CD14-positive monocyte (primary cell): ENCODE results near the gene ZNF467. TPM values are rescaled to one million over a fixed set of nuclear protein-coding genes. Genes with fewer than 3 reads are reported as not detected.

ENCODE experiments used
- DNase-seq, 3 donors: peaks; one replicate each; pipeline ENCODE4 v3.0.0-alpha.2; 2011 to 2022
- H2AFZ ChIP-seq: 2 replicates; pipeline ENCODE4 v1.6.0; 2012; ENCODE audit warnings: mild to moderate bottlenecking, low read depth, low read length, inconsistent platforms; ENCODE audit not compliant: insufficient read depth, poor library complexity, severe bottlenecking
- H3K27ac ChIP-seq, 2 donors: 1 replicate in 1 of 2; 2 replicates in 1 of 2; pipeline ENCODE4 v1.5.1; 2012 to 2013; ENCODE audit warnings: low read length in 2 of 2, control low read depth in 1 of 2, inconsistent platforms in 1 of 2, low read depth in 1 of 2, mild to moderate bottlenecking in 1 of 2
- H3K27me3 ChIP-seq, 2 donors: one replicate each; pipeline versions ENCODE4 v1.6.0 to v1.6.1; 2011 to 2013; ENCODE audit warnings: low read length in 2 of 2; ENCODE audit not compliant: control insufficient read depth in 2 of 2, insufficient read depth in 2 of 2
- H3K36me3 ChIP-seq, 2 donors: replicated peaks in 1 of 2; 1 replicate in 1 of 2; 2 replicates in 1 of 2; pipeline versions ENCODE4 v1.5.1 to v1.6.1; 2012 to 2013; ENCODE audit warnings: low read length in 2 of 2, control low read depth in 1 of 2, inconsistent platforms in 1 of 2, mild to moderate bottlenecking in 1 of 2; ENCODE audit not compliant: insufficient read depth in 2 of 2, control insufficient read depth in 1 of 2
- H3K4me1 ChIP-seq, 2 donors: 1 replicate in 1 of 2; 2 replicates in 1 of 2; pipeline versions ENCODE4 v1.5.1 to v1.6.1; 2012 to 2013; ENCODE audit warnings: low read length in 2 of 2, control low read depth in 1 of 2, inconsistent platforms in 1 of 2, mild to moderate bottlenecking in 1 of 2, moderate library complexity in 1 of 2; ENCODE audit not compliant: insufficient read depth in 2 of 2, control insufficient read depth in 1 of 2
- H3K4me2 ChIP-seq: replicated peaks from 2 replicates; pipeline ENCODE3; 2012; ENCODE audit warnings: low read length, moderate library complexity, mild to moderate bottlenecking; ENCODE audit not compliant: poor library complexity, severe bottlenecking; ENCODE audit errors: extremely low read depth
- H3K4me3 ChIP-seq, 3 experiments: fragments of 200-600 bp in 1 of 3; sonication (generic) in 1 of 3; replicated peaks in 1 of 3; 1 replicate in 2 of 3; 2 replicates in 1 of 3; pipeline ENCODE4 v1.5.1; 2011 to 2013; ENCODE audit warnings: low read length in 3 of 3, mild to moderate bottlenecking in 3 of 3, control low read depth in 2 of 3, low read depth in 2 of 3, inconsistent platforms in 1 of 3, moderate library complexity in 1 of 3
- H3K79me2 ChIP-seq: 2 replicates; pipeline ENCODE4 v1.6.0; 2012; ENCODE audit warnings: mild to moderate bottlenecking, control low read depth, inconsistent platforms, low read length, moderate library complexity; ENCODE audit not compliant: insufficient read depth
- H3K9ac ChIP-seq: 2 replicates; pipeline ENCODE4 v1.6.0; 2017; ENCODE audit warnings: low read length, mild to moderate bottlenecking; ENCODE audit not compliant: insufficient read depth, poor library complexity, severe bottlenecking
- H3K9me3 ChIP-seq, 2 donors: replicated peaks in 1 of 2; 1 replicate in 1 of 2; 2 replicates in 1 of 2; pipeline versions ENCODE4 v1.5.1 to v1.6.1; 2012 to 2013; ENCODE audit warnings: low read length in 2 of 2, control low read depth in 1 of 2; ENCODE audit not compliant: control insufficient read depth in 1 of 2, insufficient read depth in 1 of 2
- H4K20me1 ChIP-seq: 2 replicates; pipeline ENCODE4 v1.6.0; 2012; ENCODE audit warnings: mild to moderate bottlenecking, low read length, control low read depth, moderate library complexity; ENCODE audit not compliant: insufficient read depth
- H3K27ac Mint-ChIP-seq, 7 donors: one replicate each; pipeline ENCODE4 v1.8.0; 2020; ENCODE audit warnings: mild to moderate bottlenecking in 7 of 7, mixed read lengths in 7 of 7, moderate library complexity in 6 of 7, inconsistent platforms in 2 of 7
- H3K27me3 Mint-ChIP-seq, 3 donors: one replicate each; pipeline ENCODE4 v1.8.0; 2021 to 2022; ENCODE audit warnings: low read depth in 3 of 3, mild to moderate bottlenecking in 3 of 3, mixed read lengths in 3 of 3, moderate library complexity in 3 of 3, inconsistent platforms in 1 of 3
- H3K36me3 Mint-ChIP-seq, 2 donors: one replicate each; pipeline ENCODE4 v1.8.0; 2020; ENCODE audit warnings: mixed read lengths in 2 of 2, inconsistent platforms in 1 of 2, mild to moderate bottlenecking in 1 of 2
- H3K4me1 Mint-ChIP-seq: one replicate; pipeline ENCODE4 v1.8.0; 2020; ENCODE audit warnings: mild to moderate bottlenecking, mixed read lengths
- H3K4me3 Mint-ChIP-seq, 2 donors: one replicate each; pipeline ENCODE4 v1.8.0; 2020; ENCODE audit warnings: mild to moderate bottlenecking in 2 of 2, mixed read lengths in 2 of 2, moderate library complexity in 1 of 2
- H3K9me3 Mint-ChIP-seq, 7 donors: one replicate each; pipeline ENCODE4 v1.8.0; 2020 to 2022; ENCODE audit warnings: mixed read lengths in 7 of 7, mild to moderate bottlenecking in 6 of 7, moderate library complexity in 6 of 7, inconsistent platforms in 2 of 7
- CTCF ChIP-seq: fragments of 200-600 bp; IDR thresholded peaks from one replicate; pipeline ENCODE4 v1.8.0; 2022; ENCODE audit warnings: antibody characterized with exemption, mild to moderate bottlenecking
- WGBS: methylation state at CpG from one replicate; pipeline ENCODE4 v1.1.5; 2013; ENCODE audit warnings: missing lambda C conversion rate; ENCODE audit not compliant: insufficient coverage; 5-methylcytosine and 5-hydroxymethylcytosine counted together
- intact Hi-C, 2 donors: fragments of 100-400 bp; cut with micrococcal nuclease; formaldehyde crosslinking; loops; one replicate each; pipeline versions ENCODE4 v1.15.0 to v1.15.1; 2023
- polyA plus RNA-seq, 3 donors: library from polyadenylated mRNA; depleted of rRNA in 1 of 3; unstranded in 2 of 3; stranded (reverse) in 1 of 3; fragments of 300-500 nt in 2 of 3; fragments of >200 nt in 1 of 3; fragmentation: Illumina TruSeq in 2 of 3; gene quantifications; 1 replicate in 2 of 3; 2 replicates in 1 of 3; pipeline ENCODE4 v1.2.3, GENCODE V29; 2012 to 2021

Gene ZNF467
- polyA plus RNA-seq, 3 donors, result 43.4 to 100 (median 52.8) TPM

GRCh38 chr7:149776289-149776688 lies 2.9 kb upstream of the ZNF467 start:
- H4K20me1 ChIP-seq, result peaks cover 2% of the 10 kb centered on the region
- Mint-ChIP-seq H3K9me3 (no peaks in the 10 kb centered on the region), H3K27me3 (peaks cover 0 to 5% (median 3%) of the 10 kb centered on the region in 3 donors), H3K36me3 (no peaks in the 10 kb centered on the region), H3K4me3 (peak overlapping the region; percentile 78 to 92), H3K27ac (peak overlapping the region in 6 of 7 donors; percentile 40 to 86 (median 76)), H3K4me1 (peaks cover 41% of the 10 kb centered on the region)
- peak overlapping the region; percentile 86 for H3K4me2 ChIP-seq
- intact Hi-C loops, result loop anchor here in 1 of 2 donors (10.0 kb wide), 1 partner anchor 281 kb away; the partner anchor contains the start of gene ZNF746
- H3K79me2 ChIP-seq, result peaks cover 6% of the 10 kb centered on the region
- H3K36me3 ChIP-seq, result no peaks in the 10 kb centered on the region
- H3K27ac ChIP-seq, result peak overlapping the region; percentile 57 to 63
- peak overlapping the region; percentile 30 to 98 (median 48) for H3K4me3 ChIP-seq
- H3K4me1 ChIP-seq, result peaks cover 39 to 44% of the 10 kb centered on the region in 2 donors
- H2AFZ ChIP-seq, result peak overlapping the region; percentile 76
- H3K9me3 ChIP-seq, result no peaks in the 10 kb centered on the region
- H3K9ac ChIP-seq, result peak overlapping the region; percentile 39
- DNase-seq, result peak; percentile 65 to 76 (median 70)
- 0% methylated on average over 11 of the region's 12 CpGs for whole genome bisulfite sequencing
- TF ChIP-seq CTCF, result no peak
- no peaks in the 10 kb centered on the region for H3K27me3 ChIP-seq

DNA sequence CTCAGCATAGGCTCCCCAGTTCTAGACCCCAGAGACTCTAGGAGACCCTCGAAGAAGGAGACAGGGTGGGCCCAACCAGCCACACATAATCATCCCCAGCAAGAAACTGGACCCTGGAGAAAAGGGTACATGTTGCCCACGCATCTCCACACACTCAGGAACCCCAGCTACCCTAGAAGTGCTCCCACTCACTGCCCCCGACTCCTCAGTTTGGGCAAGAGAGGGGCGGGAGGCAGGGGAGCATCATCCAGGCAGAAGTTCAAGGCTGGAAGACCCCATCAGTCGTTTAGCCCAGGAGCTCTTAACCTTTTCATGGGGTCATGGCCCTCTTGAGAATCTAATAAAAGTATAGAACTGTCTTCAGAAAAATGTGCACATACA lies 1.8 kb upstream of the ZNF467 start:
- H3K9ac ChIP-seq, result peak overlapping the region; percentile 5
- peaks cover 9% of the 10 kb centered on the region for H3K79me2 ChIP-seq
- Mint-ChIP-seq H3K27ac (peak overlapping the region in 4 of 7 donors; percentile 25 to 80 (median 44)), H3K36me3 (peaks cover 6 to 8% of the 10 kb centered on the region in 2 donors), H3K4me1 (peaks cover 48% of the 10 kb centered on the region), H3K27me3 (peaks cover 0 to 5% (median 3%) of the 10 kb centered on the region in 3 donors), H3K4me3 (peak overlapping the region; percentile 78 to 92), H3K9me3 (no peaks in the 10 kb centered on the region)
- H3K27me3 ChIP-seq, result no peaks in the 10 kb centered on the region
- H3K4me3 ChIP-seq, result peak overlapping the region in 1 of 3 experiments; percentile 98
- peaks cover 7 to 8% of the 10 kb centered on the region in 2 donors for H3K36me3 ChIP-seq
- no peak for DNase-seq
- H3K9me3 ChIP-seq, result no peaks in the 10 kb centered on the region
- H4K20me1 ChIP-seq, result peaks cover 13% of the 10 kb centered on the region
- no CpG with 5 or more reads among the region's 5 CpGs for WGBS
- H2AFZ ChIP-seq, result no peak overlapping the region
- H3K27ac ChIP-seq, result peak overlapping the region in 1 of 2 donors; percentile 4
- intact Hi-C loops, result loop anchor here in 1 of 2 donors (10.0 kb wide), 1 partner anchor 280 kb away; the partner anchor contains the start of gene ZNF746
- peak overlapping the region; percentile 86 for H3K4me2 ChIP-seq
- TF ChIP-seq CTCF, result no peak
- H3K4me1 ChIP-seq, result peaks cover 49 to 54% of the 10 kb centered on the region in 2 donors
